ENCODE measurements around the gene SNX32. TPM values are rescaled to one million over a fixed set of nuclear protein-coding genes. Genes with fewer than 3 reads are reported as not detected.

The SNX32 gene
- polyA plus RNA-seq, 2 of the 4 experiments (the other 2 are of a cell fraction), result 0.08 TPM; not detected in 1

- no peak for TF ChIP-seq MYC (IDR thresholded peaks at IDR 0.05; ENCODE audit: borderline replicate concordance, low read length)
- 0 out of 2 replicates have a peak, but pooled peaks have one; percentile 4 for TF ChIP-seq BHLHE40 (IDR thresholded peaks at IDR 0.05; ENCODE audit: low read depth, low read length)
- no peak for TF ChIP-seq MAFK (IDR thresholded peaks at IDR 0.05; ENCODE audit: partially characterized antibody)
- 0 out of 2 replicates have a peak, but pooled peaks have one; percentile 49 for TF ChIP-seq RARB (CRISPR knock-in tag; IDR thresholded peaks at IDR 0.05)
- TF ChIP-seq BCL3 (IDR thresholded peaks at IDR 0.05), result peak; percentile 33; the same call in 1 of the 3 replicates
- TF ChIP-seq NPAS2 (CRISPR knock-in tag; IDR thresholded peaks at IDR 0.05; ENCODE audit: borderline replicate concordance), result no peak
- TF ChIP-seq HOXB13 (CRISPR knock-in tag; IDR thresholded peaks at IDR 0.05; ENCODE audit: low read depth), result no peak
- TF ChIP-seq REST (IDR thresholded peaks at IDR 0.05), result no peak
- no peak for TF ChIP-seq KDM5A (IDR thresholded peaks at IDR 0.05)
- TF ChIP-seq NR3C1 (IDR thresholded peaks at IDR 0.05), result no peak
These were observed 39.8 kb downstream of the SNX32 start (continued) for GRCh38 chr11:65873318-65874156.

GRCh38 chr11:65879617-65880016 is 45.9 kb downstream of the SNX32 start, which contains the start of gene CTSW:
Gene CTSW (plus strand): TSS chr11:65879837. CDS start chr11:65879855, 18 bp downstream.
- ChIA-PET POLR2A (no interaction called here), CTCF (interaction anchor here (1.1 to 5.1 kb wide), 6 partner anchors 7 to 174 kb away, joined by 3 to 42 read pairs (median 5); partner anchors contain the start of genes CCDC85B, FIBP and MUS81)
- Histone ChIP-seq H3K4me1 (no peaks in the 10 kb centered on the region), H3K9me3 (no peaks in the 10 kb centered on the region), H3K4me3 (no peak within 1 kb of the TSS), H3K4me2 (no peak within 1 kb of the TSS), H3K27ac (no peak within 1 kb of the TSS)
- TF ChIP-seq EHF (CRISPR knock-in tag; IDR thresholded peaks at IDR 0.05), result no peak
- TF ChIP-seq NPAS2 (CRISPR knock-in tag; IDR thresholded peaks at IDR 0.05; ENCODE audit: borderline replicate concordance), result no peak
- TF ChIP-seq HOXB13 (CRISPR knock-in tag; IDR thresholded peaks at IDR 0.05; ENCODE audit: low read depth), result no peak
- TF ChIP-seq HEYL (CRISPR knock-in tag; IDR thresholded peaks at IDR 0.05), result no peak
- TF ChIP-seq HMGXB4 (CRISPR knock-in tag; IDR thresholded peaks at IDR 0.05; ENCODE audit: borderline replicate concordance), result no peak
- TF ChIP-seq BHLHE40 (IDR thresholded peaks at IDR 0.05; ENCODE audit: low read depth, low read length), result no peak
- TF ChIP-seq ATOH8 (CRISPR knock-in tag; IDR thresholded peaks at IDR 0.05; ENCODE audit: low read depth), result no peak
- no peak for TF ChIP-seq CEBPB (IDR thresholded peaks at IDR 0.05)
- TF ChIP-seq KDM5A (IDR thresholded peaks at IDR 0.05), result no peak
- TF ChIP-seq HES2 (IDR thresholded peaks at IDR 0.05), result no peak
- DNase-seq (ENCODE audit: low read depth in 1 of 2, low spot score in 1 of 2) (no peak), FAIRE-seq (no peak), ATAC-seq (no peak)
- 88% methylated on average over 7 of the region's 7 CpGs for WGBS (ENCODE audit: missing lambda C conversion rate)
